GM06990 (cell line): ENCODE results near the gene LHFPL4.

Experiments
- DNase-seq: peaks from one replicate; pipeline ENCODE4 v3.0.0-alpha.2; 2011; ENCODE audit not compliant: insufficient read length; ENCODE audit errors: extremely low read depth
- H3K27me3 ChIP-seq: replicated peaks from 2 replicates; pipeline ENCODE4 v1.6.0; 2011; ENCODE audit warnings: low read length; ENCODE audit not compliant: control insufficient read depth, insufficient read depth
- H3K36me3 ChIP-seq: 2 replicates; pipeline ENCODE4 v1.5.1; 2011; ENCODE audit warnings: low read length; ENCODE audit not compliant: control insufficient read depth, insufficient read depth
- H3K4me3 ChIP-seq: replicated peaks from 2 replicates; pipeline ENCODE4 v1.5.1; 2011; ENCODE audit warnings: low read depth, mild to moderate bottlenecking, control low read depth, low read length
- TF ChIP-seq, protein P1 (sequence below): IDR thresholded peaks from 2 replicates; pipeline ENCODE4 v1.5.1; 2011; ENCODE audit warnings: low read length, control low read depth, mild to moderate bottlenecking, inconsistent platforms; ENCODE audit not compliant: insufficient read depth, poor library complexity, severe bottlenecking

The LHFPL4 gene

GRCh38 chr3:9455596-9456131, 98.0 kb downstream of the LHFPL4 start:
- peaks cover 6% of the 10 kb centered on the region; the same call in 1 of the 2 replicates for H3K36me3 ChIP-seq
- no peak overlapping the region for H3K4me3 ChIP-seq
- no peak for DNase-seq
- TF ChIP-seq, protein P1, sequence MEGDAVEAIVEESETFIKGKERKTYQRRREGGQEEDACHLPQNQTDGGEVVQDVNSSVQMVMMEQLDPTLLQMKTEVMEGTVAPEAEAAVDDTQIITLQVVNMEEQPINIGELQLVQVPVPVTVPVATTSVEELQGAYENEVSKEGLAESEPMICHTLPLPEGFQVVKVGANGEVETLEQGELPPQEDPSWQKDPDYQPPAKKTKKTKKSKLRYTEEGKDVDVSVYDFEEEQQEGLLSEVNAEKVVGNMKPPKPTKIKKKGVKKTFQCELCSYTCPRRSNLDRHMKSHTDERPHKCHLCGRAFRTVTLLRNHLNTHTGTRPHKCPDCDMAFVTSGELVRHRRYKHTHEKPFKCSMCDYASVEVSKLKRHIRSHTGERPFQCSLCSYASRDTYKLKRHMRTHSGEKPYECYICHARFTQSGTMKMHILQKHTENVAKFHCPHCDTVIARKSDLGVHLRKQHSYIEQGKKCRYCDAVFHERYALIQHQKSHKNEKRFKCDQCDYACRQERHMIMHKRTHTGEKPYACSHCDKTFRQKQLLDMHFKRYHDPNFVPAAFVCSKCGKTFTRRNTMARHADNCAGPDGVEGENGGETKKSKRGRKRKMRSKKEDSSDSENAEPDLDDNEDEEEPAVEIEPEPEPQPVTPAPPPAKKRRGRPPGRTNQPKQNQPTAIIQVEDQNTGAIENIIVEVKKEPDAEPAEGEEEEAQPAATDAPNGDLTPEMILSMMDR, result no peak
- no peaks in the 10 kb centered on the region for H3K27me3 ChIP-seq

DNA sequence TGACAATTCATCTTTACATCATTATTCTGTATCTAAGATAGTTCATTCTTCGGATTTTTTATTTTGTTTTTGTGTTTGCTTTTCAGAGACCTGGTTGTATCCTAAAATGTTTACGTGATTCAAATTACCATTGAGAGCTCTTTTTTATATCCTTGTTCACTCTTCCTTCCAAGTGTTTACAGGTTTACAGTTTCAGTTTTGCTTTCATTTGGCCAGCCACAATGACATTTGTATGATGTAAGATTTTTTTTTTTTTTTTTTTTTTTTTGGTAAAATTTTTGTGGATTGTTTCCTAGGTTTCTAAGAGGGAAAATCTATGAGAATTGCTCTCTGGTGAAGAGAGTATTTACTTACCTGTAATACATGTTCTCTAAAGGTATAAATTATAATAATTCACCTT, 101.2 kb downstream of the LHFPL4 start:
- H3K36me3 ChIP-seq, result peaks cover 6% of the 10 kb centered on the region
- no peak for DNase-seq

DNA sequence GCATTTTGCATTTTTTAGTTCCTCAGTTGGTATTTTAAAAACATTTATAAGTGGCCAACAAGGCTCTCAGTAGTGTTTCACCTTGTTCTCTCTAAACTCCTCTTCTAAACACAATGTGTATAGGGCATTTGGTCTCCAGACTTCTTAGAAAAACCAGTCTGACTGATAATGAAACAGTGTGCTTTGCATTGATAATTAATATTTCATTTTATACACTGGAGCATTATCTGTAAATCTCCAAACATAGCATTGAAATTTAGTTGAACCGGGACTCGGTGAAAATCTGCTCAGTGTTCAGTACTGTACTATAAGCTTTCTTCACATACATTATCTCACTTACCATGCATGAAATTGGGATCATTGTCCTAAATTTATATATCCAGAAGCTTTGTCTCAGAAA, 102.6 kb downstream of the LHFPL4 start:
- H3K4me3 ChIP-seq, result no peak overlapping the region
- TF ChIP-seq, protein P1, result no peak
- H3K27me3 ChIP-seq, result no peaks in the 10 kb centered on the region
- H3K36me3 ChIP-seq, result peaks cover 9% of the 10 kb centered on the region
- DNase-seq, result no peak

More for the DNA sequence above, 101.2 kb downstream of the LHFPL4 start:
- TF ChIP-seq, protein P1, result no peak
- H3K4me3 ChIP-seq, result no peak overlapping the region
- H3K27me3 ChIP-seq, result no peaks in the 10 kb centered on the region

DNA sequence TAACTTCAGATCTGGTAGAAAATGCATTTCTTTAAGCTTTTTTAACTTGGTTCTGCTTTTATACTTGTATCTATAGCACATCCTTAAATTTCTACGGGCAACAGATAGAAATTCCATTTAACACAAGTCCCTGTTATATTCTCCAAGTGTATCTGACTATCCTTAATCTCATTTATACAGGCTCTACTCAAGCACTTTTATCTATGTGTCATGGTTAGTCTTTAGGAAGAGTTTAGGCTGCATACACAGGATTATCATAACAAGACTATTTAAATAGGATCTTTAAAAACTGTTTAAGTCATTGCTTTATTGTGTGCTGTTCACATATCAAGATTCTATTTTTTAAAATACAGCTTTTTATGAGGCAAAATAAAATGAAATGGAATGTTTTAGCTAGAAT, 103.5 kb downstream of the LHFPL4 start:
- peaks cover 8% of the 10 kb centered on the region for H3K36me3 ChIP-seq
- no peaks in the 10 kb centered on the region for H3K27me3 ChIP-seq
- DNase-seq, result no peak
- TF ChIP-seq, protein P1, result no peak
- no peak overlapping the region for H3K4me3 ChIP-seq

GRCh38 chr3:9448643-9449042, 105.0 kb downstream of the LHFPL4 start:
- no peaks in the 10 kb centered on the region for H3K27me3 ChIP-seq
- H3K4me3 ChIP-seq, result no peak overlapping the region
- H3K36me3 ChIP-seq, result peaks cover 14% of the 10 kb centered on the region
- DNase-seq, result no peak
- TF ChIP-seq, protein P1, result no peak
